Measurements from ENCODE around the gene DCC. TPM values are rescaled to one million over a fixed set of nuclear protein-coding genes. Genes with fewer than 3 reads are reported as not detected.

Gene DCC
- total and polyA plus RNA-seq, 9 of the 15 experiments (the other 6 are each of a cell fraction or from before 2014, with no cell fraction given) = not detected

GRCh38 chr18:53451902-53452301, 1111.9 kb downstream of the DCC start (continued):
- no peak for TF ChIP-seq MGA (IDR thresholded peaks at IDR 0.05)
- TF ChIP-seq PHF21A (IDR thresholded peaks at IDR 0.05; ENCODE audit: borderline replicate concordance, low read depth) = no peak
- TF ChIP-seq FOXP1 (CRISPR knock-in tag; IDR thresholded peaks at IDR 0.05) = no peak

Measured in K562 (cell line).